Mesenchymal stem cell (in vitro differentiated cells and primary cell): ENCODE measurements around the gene BPIFB1.
A peak's percentile ranks its signal among the peaks of the same experiment; 100 is the strongest.

Experiments
- DNase-seq: peaks from one replicate; pipeline ENCODE4 v3.0.0-alpha.2; 2013
- H2AFZ ChIP-seq: one replicate; pipeline ENCODE4 v1.6.1; 2013; ENCODE audit warnings: low read depth, mild to moderate bottlenecking, control low read depth, inconsistent platforms, low read length, moderate library complexity
- H2AK5ac ChIP-seq: 2 replicates; pipeline ENCODE4 v1.6.1; 2013; ENCODE audit warnings: low read length, moderate library complexity, mild to moderate bottlenecking, inconsistent platforms; ENCODE audit not compliant: severe bottlenecking
- H2BK120ac ChIP-seq: one replicate; pipeline ENCODE4 v1.6.1; 2013; ENCODE audit warnings: low read depth, mild to moderate bottlenecking, inconsistent platforms, low read length, moderate library complexity
- H2BK12ac ChIP-seq, 2 experiments: one replicate each; pipeline ENCODE4 v1.6.1; 2013; ENCODE audit warnings: inconsistent platforms in 2 of 2, low read length in 2 of 2, mild to moderate bottlenecking in 2 of 2, moderate library complexity in 2 of 2, control low read depth in 1 of 2
- H2BK15ac ChIP-seq: one replicate; pipeline ENCODE4 v1.6.1; 2013; ENCODE audit warnings: mild to moderate bottlenecking, low read depth, inconsistent platforms; ENCODE audit not compliant: poor library complexity, severe bottlenecking
- H2BK5ac ChIP-seq: 2 replicates; pipeline ENCODE4 v1.6.1; 2013; ENCODE audit warnings: low read depth, mild to moderate bottlenecking, low read length, control low read depth, inconsistent platforms; ENCODE audit not compliant: poor library complexity, severe bottlenecking
- H3K14ac ChIP-seq, 2 experiments: one replicate each; pipeline ENCODE4 v1.6.1; 2013; ENCODE audit warnings: inconsistent platforms in 2 of 2, low read length in 2 of 2, control low read depth in 1 of 2, mild to moderate bottlenecking in 1 of 2, moderate library complexity in 1 of 2
- H3K18ac ChIP-seq, 2 experiments: one replicate each; pipeline ENCODE4 v1.6.1; 2013; ENCODE audit warnings: inconsistent platforms in 2 of 2, low read length in 2 of 2, control low read depth in 1 of 2, low read depth in 1 of 2, mild to moderate bottlenecking in 1 of 2
- H3K23ac ChIP-seq, 2 experiments: one replicate each; pipeline ENCODE4 v1.6.1; 2013; ENCODE audit warnings: inconsistent platforms in 2 of 2, low read length in 2 of 2, mild to moderate bottlenecking in 2 of 2, moderate library complexity in 2 of 2, control low read depth in 1 of 2
- H3K27ac ChIP-seq: 2 replicates; pipeline ENCODE4 v1.5.1; 2013; ENCODE audit warnings: mild to moderate bottlenecking, moderate library complexity, low read length, control low read depth, inconsistent platforms; ENCODE audit not compliant: poor library complexity, severe bottlenecking
- H3K27me3 ChIP-seq, 2 experiments: 2 replicates each; pipeline versions ENCODE4 v1.6.1 to v1.7.0; 2013; ENCODE audit warnings: low read length in 2 of 2, mild to moderate bottlenecking in 2 of 2, moderate library complexity in 2 of 2, control low read depth in 1 of 2, inconsistent platforms in 1 of 2; ENCODE audit not compliant: control insufficient read depth in 1 of 2, insufficient read depth in 1 of 2
- H3K36me3 ChIP-seq, 2 experiments: 2 replicates each; pipeline versions ENCODE4 v1.6.1 to v1.7.0; 2013; ENCODE audit warnings: low read length in 2 of 2, control low read depth in 1 of 2, inconsistent platforms in 1 of 2, low read depth in 1 of 2, mild to moderate bottlenecking in 1 of 2; ENCODE audit not compliant: insufficient read depth in 2 of 2, control insufficient read depth in 1 of 2
- H3K4ac ChIP-seq, 2 experiments: one replicate each; pipeline ENCODE4 v1.6.1; 2013; ENCODE audit warnings: inconsistent platforms in 2 of 2, low read length in 2 of 2, mild to moderate bottlenecking in 2 of 2, moderate library complexity in 2 of 2, control low read depth in 1 of 2, low read depth in 1 of 2
- H3K4me1 ChIP-seq: 2 replicates; pipeline ENCODE4 v1.6.1; 2013; ENCODE audit warnings: low read depth, low read length, control low read depth; ENCODE audit not compliant: control insufficient read depth, insufficient read depth
- H3K4me2 ChIP-seq: 2 replicates; pipeline ENCODE4 v1.6.1; 2013; ENCODE audit warnings: low read length, mild to moderate bottlenecking, inconsistent platforms; ENCODE audit not compliant: poor library complexity, severe bottlenecking
- H3K4me3 ChIP-seq, 2 experiments: 2 replicates each; pipeline versions ENCODE4 v1.5.1 to v1.7.0; 2013; ENCODE audit warnings: low read length in 2 of 2, mild to moderate bottlenecking in 2 of 2, control low read depth in 1 of 2, low read depth in 1 of 2; ENCODE audit not compliant: insufficient read depth in 1 of 2
- H3K79me1 ChIP-seq: replicated peaks from 2 replicates; pipeline ENCODE4 v1.6.1; 2013; ENCODE audit warnings: mild to moderate bottlenecking, control low read depth, low read length, inconsistent platforms; ENCODE audit not compliant: poor library complexity, severe bottlenecking
- H3K9ac ChIP-seq: 2 replicates; pipeline ENCODE4 v1.7.0; 2013; ENCODE audit warnings: mild to moderate bottlenecking, low read length, moderate library complexity
- H3K9me3 ChIP-seq: 2 replicates; pipeline ENCODE4 v1.7.0; 2013; ENCODE audit warnings: mild to moderate bottlenecking, low read length; ENCODE audit not compliant: control insufficient read depth
- H4K8ac ChIP-seq: one replicate; pipeline ENCODE4 v1.6.1; 2013; ENCODE audit warnings: inconsistent platforms, mild to moderate bottlenecking, low read length, moderate library complexity
- H4K91ac ChIP-seq: one replicate; pipeline ENCODE4 v1.6.1; 2013; ENCODE audit warnings: mild to moderate bottlenecking, low read length, inconsistent platforms
- WGBS: methylation state at CpG from one replicate; pipeline ENCODE4 v1.1.7; 2013; ENCODE audit warnings: mixed read lengths; 5-methylcytosine and 5-hydroxymethylcytosine counted together

BPIFB1 gene

GRCh38 chr20:33339515-33340058 is 56.6 kb downstream of the BPIFB1 start:
- Histone ChIP-seq H3K18ac (no peak overlapping the region), H3K9me3 (no peaks in the 10 kb centered on the region), H3K27ac (no peak overlapping the region), H2AK5ac (no peak overlapping the region), H3K36me3 (no peaks in the 10 kb centered on the region), H2BK12ac (no peak overlapping the region), H2BK15ac (no peak overlapping the region), H4K91ac (no peak overlapping the region), H2BK5ac (no peak overlapping the region), H3K4me2 (no peak overlapping the region), H3K4me1 (no peaks in the 10 kb centered on the region), H4K8ac (no peak overlapping the region), H3K27me3 (peaks cover 7 to 8% of the 10 kb centered on the region in 2 experiments), H3K79me1 (no peaks in the 10 kb centered on the region), H3K23ac (no peak overlapping the region), H3K4me3 (no peak overlapping the region), H2AFZ (no peak overlapping the region), H2BK120ac (no peak overlapping the region), H3K14ac (no peak overlapping the region), H3K4ac (no peak overlapping the region), H3K9ac (no peak overlapping the region)
- DNase-seq, result no peak
- whole genome bisulfite sequencing, result 85% methylated on average over 8 of the region's 8 CpGs

GRCh38 chr20:33343521-33343920 is 60.5 kb downstream of the BPIFB1 start:
- Histone ChIP-seq H2BK12ac (no peak overlapping the region), H3K36me3 (peaks cover 3% of the 10 kb centered on the region in 2 experiments), H3K14ac (no peak overlapping the region), H3K27ac (no peak overlapping the region), H3K23ac (no peak overlapping the region), H3K4me2 (no peak overlapping the region), H4K8ac (no peak overlapping the region), H3K79me1 (no peaks in the 10 kb centered on the region), H2BK120ac (no peak overlapping the region), H3K4me3 (no peak overlapping the region), H4K91ac (no peak overlapping the region), H3K9me3 (no peaks in the 10 kb centered on the region), H2BK5ac (no peak overlapping the region), H3K18ac (no peak overlapping the region), H3K4ac (no peak overlapping the region), H2AK5ac (no peak overlapping the region), H3K4me1 (no peaks in the 10 kb centered on the region), H2BK15ac (no peak overlapping the region), H2AFZ (no peak overlapping the region), H3K27me3 (peaks cover 0 to 7% of the 10 kb centered on the region in 2 experiments), H3K9ac (no peak overlapping the region)
- DNase-seq, result no peak
- 97% methylated on average over 4 of the region's 4 CpGs for WGBS

- H2BK5ac ChIP-seq, result no peak overlapping the region
- no peak for DNase-seq
- no peak overlapping the region for H3K9ac ChIP-seq
- no peak overlapping the region for H2BK12ac ChIP-seq
- H4K91ac ChIP-seq, result no peak overlapping the region
- no peak overlapping the region for H3K4me2 ChIP-seq
- no peak overlapping the region for H2BK15ac ChIP-seq
- H3K18ac ChIP-seq, result no peak overlapping the region
- peaks cover 0 to 3% of the 10 kb centered on the region in 2 experiments for H3K27me3 ChIP-seq
- no peaks in the 10 kb centered on the region for H3K79me1 ChIP-seq
- H3K9me3 ChIP-seq, result no peaks in the 10 kb centered on the region
- no peak overlapping the region for H3K14ac ChIP-seq
- no peak overlapping the region for H3K27ac ChIP-seq
- peak overlapping the region in 1 of 2 experiments; percentile 49 for H3K23ac ChIP-seq
- H3K4ac ChIP-seq, result no peak overlapping the region
- no peak overlapping the region for H2AFZ ChIP-seq
- H2AK5ac ChIP-seq, result no peak overlapping the region
- H3K36me3 ChIP-seq, result peaks cover 7 to 15% of the 10 kb centered on the region in 2 experiments
- no peak overlapping the region for H2BK120ac ChIP-seq
- H4K8ac ChIP-seq, result no peak overlapping the region
- no peak overlapping the region for H3K4me3 ChIP-seq
- 95% methylated on average over 9 of the region's 9 CpGs for WGBS
- no peaks in the 10 kb centered on the region for H3K4me1 ChIP-seq
Observed at GRCh38 chr20:33345342-33345741, 62.3 kb downstream of the BPIFB1 start.

- no peak overlapping the region for H2BK15ac ChIP-seq
- H3K4ac ChIP-seq, result no peak overlapping the region
- no peak overlapping the region for H3K27ac ChIP-seq
- no peaks in the 10 kb centered on the region for H3K9me3 ChIP-seq
- peaks cover 7 to 18% of the 10 kb centered on the region in 2 experiments for H3K36me3 ChIP-seq
- H2BK5ac ChIP-seq, result no peak overlapping the region
- no peaks in the 10 kb centered on the region for H3K79me1 ChIP-seq
- no peak overlapping the region for H2BK120ac ChIP-seq
- H3K23ac ChIP-seq, result no peak overlapping the region
- no peak overlapping the region for H4K91ac ChIP-seq
- H3K27me3 ChIP-seq, result no peaks in the 10 kb centered on the region
- no peak overlapping the region for H4K8ac ChIP-seq
- H3K9ac ChIP-seq, result no peak overlapping the region
- H3K4me3 ChIP-seq, result no peak overlapping the region
- no peak overlapping the region for H2AFZ ChIP-seq
- H2AK5ac ChIP-seq, result no peak overlapping the region
- no peak overlapping the region for H3K14ac ChIP-seq
- no peak overlapping the region for H3K18ac ChIP-seq
- H3K4me1 ChIP-seq, result peaks cover 6% of the 10 kb centered on the region
- H3K4me2 ChIP-seq, result no peak overlapping the region
- 90% methylated on average over 11 of the region's 11 CpGs for WGBS
- no peak overlapping the region for H2BK12ac ChIP-seq
- DNase-seq, result no peak
Observed at GRCh38 chr20:33348136-33348937, 65.3 kb downstream of the BPIFB1 start.
